ENCODE measurements around the gene HS6ST3. TPM values are rescaled to one million over a fixed set of nuclear protein-coding genes. Genes with fewer than 3 reads are reported as not detected.

The HS6ST3 gene
- total and polyA plus RNA-seq, 2 donors from 2014 or later, result 0.47 to 1.2 TPM

- intact Hi-C loops (cut with DNase I), result no loop called here
- no peaks in the 10 kb centered on the region for H3K9me3 ChIP-seq (ENCODE audit: control insufficient read depth in 2 of 3, insufficient read depth in 1 of 3, low read length in 3 of 3)
- no peak for TF ChIP-seq CTCF (IDR thresholded peaks at IDR 0.05; ENCODE audit: borderline replicate concordance, extremely low read depth, insufficient read depth)
- H3K27me3 ChIP-seq (ENCODE audit: control insufficient read depth, insufficient read depth, low read length), result no peaks in the 10 kb centered on the region
- no peak overlapping the region for H3K4me3 ChIP-seq (ENCODE audit: low read length in 3 of 3)
- H3K4me1 ChIP-seq (ENCODE audit: control insufficient read depth in 2 of 3, insufficient read depth in 2 of 3, low read depth in 1 of 3, low read length in 3 of 3), result no peaks in the 10 kb centered on the region
- H3K9ac ChIP-seq (ENCODE audit: low read length in 3 of 3), result no peak overlapping the region
- H3K36me3 ChIP-seq (ENCODE audit: control insufficient read depth in 2 of 3, insufficient read depth in 3 of 3, low read length in 3 of 3), result no peaks in the 10 kb centered on the region
- H3K27ac ChIP-seq (ENCODE audit: low read depth in 2 of 2, low read length in 2 of 2), result no peak overlapping the region
- FAIRE-seq (no peak), DNase-seq (no peak)
Observed at GRCh38 chr13:96248103-96248502, 158.2 kb downstream of the HS6ST3 start.

GRCh38 chr13:96248996-96249395, 159.1 kb downstream of the HS6ST3 start:
- FAIRE-seq (no peak), DNase-seq (no peak)
- H3K4me3 ChIP-seq (ENCODE audit: low read length in 3 of 3), result no peak overlapping the region
- intact Hi-C loops (cut with DNase I), result no loop called here
- no peak overlapping the region for H3K27ac ChIP-seq (ENCODE audit: low read depth in 2 of 2, low read length in 2 of 2)
- no peak for TF ChIP-seq CTCF (IDR thresholded peaks at IDR 0.05; ENCODE audit: borderline replicate concordance, extremely low read depth, insufficient read depth)
- H3K27me3 ChIP-seq (ENCODE audit: control insufficient read depth, insufficient read depth, low read length), result no peaks in the 10 kb centered on the region
- H3K9ac ChIP-seq (ENCODE audit: low read length in 3 of 3), result no peak overlapping the region
- H3K9me3 ChIP-seq (ENCODE audit: control insufficient read depth in 2 of 3, insufficient read depth in 1 of 3, low read length in 3 of 3), result no peaks in the 10 kb centered on the region
- no peaks in the 10 kb centered on the region for H3K36me3 ChIP-seq (ENCODE audit: control insufficient read depth in 2 of 3, insufficient read depth in 3 of 3, low read length in 3 of 3)
- no peaks in the 10 kb centered on the region for H3K4me1 ChIP-seq (ENCODE audit: control insufficient read depth in 2 of 3, insufficient read depth in 2 of 3, low read depth in 1 of 3, low read length in 3 of 3)

- no peaks in the 10 kb centered on the region for H3K27me3 ChIP-seq (ENCODE audit: control insufficient read depth, insufficient read depth, low read length)
- no peaks in the 10 kb centered on the region for H3K36me3 ChIP-seq (ENCODE audit: control insufficient read depth in 2 of 3, insufficient read depth in 3 of 3, low read length in 3 of 3)
- FAIRE-seq (no peak), DNase-seq (no peak)
- no peak for TF ChIP-seq CTCF (IDR thresholded peaks at IDR 0.05; ENCODE audit: borderline replicate concordance, extremely low read depth, insufficient read depth)
- no peaks in the 10 kb centered on the region for H3K9me3 ChIP-seq (ENCODE audit: control insufficient read depth in 2 of 3, insufficient read depth in 1 of 3, low read length in 3 of 3)
- H3K9ac ChIP-seq (ENCODE audit: low read length in 3 of 3), result no peak overlapping the region
- no peak overlapping the region for H3K4me3 ChIP-seq (ENCODE audit: low read length in 3 of 3)
- no peak overlapping the region for H3K27ac ChIP-seq (ENCODE audit: low read depth in 2 of 2, low read length in 2 of 2)
- intact Hi-C loops (cut with DNase I), result no loop called here
- H3K4me1 ChIP-seq (ENCODE audit: control insufficient read depth in 2 of 3, insufficient read depth in 2 of 3, low read depth in 1 of 3, low read length in 3 of 3), result no peaks in the 10 kb centered on the region
Observed at GRCh38 chr13:96252903-96253302, 163.0 kb downstream of the HS6ST3 start.

- no peaks in the 10 kb centered on the region for H3K4me1 ChIP-seq (ENCODE audit: control insufficient read depth in 2 of 3, insufficient read depth in 2 of 3, low read depth in 1 of 3, low read length in 3 of 3)
- H3K27ac ChIP-seq (ENCODE audit: low read depth in 2 of 2, low read length in 2 of 2), result no peak overlapping the region
- H3K9me3 ChIP-seq (ENCODE audit: control insufficient read depth in 2 of 3, insufficient read depth in 1 of 3, low read length in 3 of 3), result no peaks in the 10 kb centered on the region
- no peak for DNase-seq
- intact Hi-C loops (cut with DNase I), result no loop called here
- no peaks in the 10 kb centered on the region for H3K27me3 ChIP-seq (ENCODE audit: control insufficient read depth, insufficient read depth, low read length)
- TF ChIP-seq CTCF (IDR thresholded peaks at IDR 0.05; ENCODE audit: borderline replicate concordance, extremely low read depth, insufficient read depth), result no peak
- FAIRE-seq, result no peak
- H3K9ac ChIP-seq (ENCODE audit: low read length in 3 of 3), result no peak overlapping the region
- no peak overlapping the region for H3K4me3 ChIP-seq (ENCODE audit: low read length in 3 of 3)
- no peaks in the 10 kb centered on the region for H3K36me3 ChIP-seq (ENCODE audit: control insufficient read depth in 2 of 3, insufficient read depth in 3 of 3, low read length in 3 of 3)
Observed at GRCh38 chr13:96273196-96273595, 183.3 kb downstream of the HS6ST3 start.
